Neural cell (in vitro differentiated cells): ENCODE measurements around the gene TKFC. TPM values are rescaled to one million over a fixed set of nuclear protein-coding genes. Genes with fewer than 3 reads are reported as not detected.

Source experiments
- H2AFZ ChIP-seq: fragments of 200-600, 300-800 bp; sonication (generic), shearing (Covaris generic); 2 replicates; pipeline ENCODE4 v1.6.0; 2014; ENCODE audit warnings: low read depth, mild to moderate bottlenecking, antibody characterized with exemption, low read length, moderate library complexity
- H3F3A ChIP-seq: fragments of 200-600 bp; shearing (Covaris generic); 2 replicates; pipeline ENCODE4 v1.6.1; 2016; ENCODE audit warnings: mild to moderate bottlenecking, moderate library complexity, mixed read lengths, antibody characterized with exemption, low read length; ENCODE audit not compliant: insufficient read depth, poor library complexity, severe bottlenecking
- H3K27ac ChIP-seq: fragments of 200-600, 300-800 bp; sonication (generic), shearing (Covaris generic); 2 replicates; pipeline ENCODE4 v1.5.1; 2014; ENCODE audit warnings: mild to moderate bottlenecking, low read length, moderate library complexity
- H3K27me3 ChIP-seq: fragments of 300-800, 200-600 bp; sonication (generic), shearing (Covaris generic); 2 replicates; pipeline ENCODE4 v1.6.0; 2014; ENCODE audit warnings: mild to moderate bottlenecking, low read depth, low read length, moderate library complexity; ENCODE audit not compliant: insufficient read depth
- H3K36me3 ChIP-seq: fragments of 300-800, 200-600 bp; sonication (generic), shearing (Covaris generic); 2 replicates; pipeline ENCODE4 v1.5.1; 2014; ENCODE audit warnings: mild to moderate bottlenecking, antibody characterized with exemption, low read length, moderate library complexity; ENCODE audit not compliant: insufficient read depth
- H3K4me2 ChIP-seq: fragments of 300-800, 200-600 bp; sonication (generic), shearing (Covaris generic); 2 replicates; pipeline ENCODE4 v1.6.0; 2014; ENCODE audit warnings: mild to moderate bottlenecking, low read length
- H3K4me3 ChIP-seq: fragments of 300-800, 200-600 bp; sonication (generic), shearing (Covaris generic); 2 replicates; pipeline ENCODE4 v1.5.1; 2014; ENCODE audit warnings: mild to moderate bottlenecking, low read length, moderate library complexity
- H3K79me2 ChIP-seq: fragments of 200-600 bp; shearing (Covaris generic); replicated peaks from 2 replicates; pipeline ENCODE4 v1.6.0; 2014; ENCODE audit warnings: mild to moderate bottlenecking, low read length, moderate library complexity; ENCODE audit not compliant: insufficient read depth
- H3K9ac ChIP-seq: fragments of 300-800, 200-600 bp; sonication (generic), shearing (Covaris generic); 2 replicates; pipeline ENCODE4 v1.6.1; 2016; ENCODE audit warnings: mild to moderate bottlenecking, low read length, mixed read lengths
- H3K9me2 ChIP-seq: fragments of 200-600 bp; shearing (Covaris generic); 2 replicates; pipeline ENCODE4 v1.6.1; 2016; ENCODE audit warnings: mild to moderate bottlenecking, low read length, mixed read lengths; ENCODE audit not compliant: insufficient read depth
- H3K9me3 ChIP-seq: fragments of 200-600, 300-800 bp; sonication (generic), shearing (Covaris generic); 2 replicates; pipeline ENCODE4 v1.6.1; 2016; ENCODE audit warnings: mild to moderate bottlenecking, mixed run types, low read length, moderate library complexity, mixed read lengths
- H4K20me1 ChIP-seq: fragments of 200-600 bp; shearing (Covaris generic); 2 replicates; pipeline ENCODE4 v1.6.1; 2016; ENCODE audit warnings: mild to moderate bottlenecking, mixed run types; ENCODE audit not compliant: insufficient read depth
- EP300 ChIP-seq: fragments of 450-650 bp; conservative IDR thresholded peaks from 2 replicates; pipeline ENCODE4 v1.6.1; 2014; ENCODE audit warnings: antibody characterized with exemption, mild to moderate bottlenecking, moderate library complexity; ENCODE audit not compliant: poor library complexity, severe bottlenecking
- EZH2 ChIP-seq: fragments of 200-600, 300-800 bp; shearing (Covaris generic), sonication (generic); IDR thresholded peaks from 2 replicates; pipeline ENCODE4 v1.6.1; 2014; ENCODE audit warnings: antibody characterized with exemption, low read length, borderline replicate concordance, mild to moderate bottlenecking; ENCODE audit not compliant: insufficient read depth, poor library complexity, severe bottlenecking
- MXI1 ChIP-seq: fragments of 450-650 bp; conservative IDR thresholded peaks from 2 replicates; pipeline ENCODE4 v1.6.1; 2014; ENCODE audit warnings: antibody characterized with exemption, mild to moderate bottlenecking; ENCODE audit not compliant: poor library complexity, severe bottlenecking
- POLR2AphosphoS5 ChIP-seq: IDR thresholded peaks from 2 replicates; pipeline ENCODE4 v1.6.1; 2012
- RAD21 ChIP-seq: fragments of 450-650 bp; conservative IDR thresholded peaks from 2 replicates; pipeline ENCODE4 v1.6.1; 2014; ENCODE audit warnings: antibody characterized with exemption, mild to moderate bottlenecking, moderate library complexity
- SMC3 ChIP-seq: fragments of 450-650 bp; conservative IDR thresholded peaks from 2 replicates; pipeline ENCODE4 v1.6.1; 2014; ENCODE audit warnings: antibody characterized with exemption, mild to moderate bottlenecking, moderate library complexity; ENCODE audit not compliant: poor library complexity
- TAF1 ChIP-seq: IDR thresholded peaks from 2 replicates; pipeline ENCODE4 v1.6.1; 2012; ENCODE audit warnings: low read depth
- polyA plus RNA-seq: library from polyadenylated mRNA; depleted of rRNA; stranded (reverse); fragments of >200 nt; gene quantifications from 2 replicates; pipeline ENCODE4 v1.2.3, GENCODE V29; 2014
- TF ChIP-seq, protein P1 (sequence below): fragments of 450-650 bp; IDR thresholded peaks from 2 replicates; pipeline ENCODE4 v1.5.1; 2014; ENCODE audit warnings: antibody characterized with exemption, mild to moderate bottlenecking, moderate library complexity; ENCODE audit not compliant: poor library complexity, severe bottlenecking
- TF ChIP-seq, protein P2 (sequence below): IDR thresholded peaks from 2 replicates; pipeline ENCODE4 v1.6.1; 2012; ENCODE audit warnings: borderline replicate concordance

The TKFC gene
- polyA plus RNA-seq, 1 donor from 2014 or later: 46.0 TPM

DNA sequence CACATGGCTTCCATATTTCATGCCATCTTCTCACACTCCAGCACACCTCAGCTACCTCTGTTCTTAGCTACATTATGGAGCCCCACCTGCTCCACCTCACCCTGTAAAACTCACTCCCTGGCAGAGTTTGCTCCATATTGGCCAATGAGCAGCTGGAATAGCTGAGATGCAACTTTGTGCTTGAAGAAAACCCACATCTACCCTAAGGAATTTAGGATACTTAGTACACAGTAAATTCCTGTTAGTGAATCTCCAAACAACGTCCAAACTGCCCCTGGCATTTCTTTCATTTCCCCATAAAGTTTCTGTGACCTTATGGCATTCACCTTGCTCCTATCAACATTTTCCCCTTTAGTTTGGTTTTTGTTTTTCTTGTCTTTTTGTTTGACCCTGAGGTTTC lies 35.7 kb upstream of the TKFC start:
- Histone ChIP-seq H3K27ac (no peak overlapping the region), H3K9me2 (no peaks in the 10 kb centered on the region), H3K9ac (no peak overlapping the region), H3K4me2 (no peak overlapping the region), H4K20me1 (no peaks in the 10 kb centered on the region), H3K9me3 (no peaks in the 10 kb centered on the region), H2AFZ (no peak overlapping the region), H3K79me2 (peaks cover 6% of the 10 kb centered on the region), H3F3A (no peaks in the 10 kb centered on the region), H3K4me3 (no peak overlapping the region), H3K27me3 (no peaks in the 10 kb centered on the region), H3K36me3 (no peaks in the 10 kb centered on the region)
- no peak for TF ChIP-seq SMC3
- no peak for TF ChIP-seq RAD21
- TF ChIP-seq POLR2AphosphoS5: no peak

DNA sequence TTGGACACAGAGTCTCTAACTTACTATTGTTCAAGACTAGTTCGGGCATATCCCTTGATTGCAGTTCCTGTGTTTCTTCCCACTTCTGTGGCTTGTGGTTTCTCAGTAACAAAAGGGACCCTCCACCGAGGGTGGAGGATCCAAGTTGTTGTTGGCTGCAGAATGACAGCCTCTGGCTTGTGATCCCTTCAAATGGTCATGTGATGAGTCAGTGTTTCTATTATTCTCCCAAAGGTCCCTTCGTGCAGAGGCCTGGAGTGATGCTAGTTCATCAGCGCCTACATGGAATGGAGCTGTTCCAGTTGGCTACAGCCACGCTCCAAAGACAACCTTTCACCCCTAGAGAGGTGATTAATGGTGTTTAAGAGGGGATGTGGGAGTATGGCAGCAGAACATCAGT lies 35.3 kb upstream of the TKFC start:
- no peak overlapping the region for H3K9ac ChIP-seq
- no peak overlapping the region for H3K27ac ChIP-seq
- H3K4me2 ChIP-seq: no peak overlapping the region

More for the DNA sequence above, 35.3 kb upstream of the TKFC start:
- H3K4me3 ChIP-seq: no peak overlapping the region
- TF ChIP-seq SMC3: no peak
- no peak for TF ChIP-seq EZH2
- TF ChIP-seq, protein P1, sequence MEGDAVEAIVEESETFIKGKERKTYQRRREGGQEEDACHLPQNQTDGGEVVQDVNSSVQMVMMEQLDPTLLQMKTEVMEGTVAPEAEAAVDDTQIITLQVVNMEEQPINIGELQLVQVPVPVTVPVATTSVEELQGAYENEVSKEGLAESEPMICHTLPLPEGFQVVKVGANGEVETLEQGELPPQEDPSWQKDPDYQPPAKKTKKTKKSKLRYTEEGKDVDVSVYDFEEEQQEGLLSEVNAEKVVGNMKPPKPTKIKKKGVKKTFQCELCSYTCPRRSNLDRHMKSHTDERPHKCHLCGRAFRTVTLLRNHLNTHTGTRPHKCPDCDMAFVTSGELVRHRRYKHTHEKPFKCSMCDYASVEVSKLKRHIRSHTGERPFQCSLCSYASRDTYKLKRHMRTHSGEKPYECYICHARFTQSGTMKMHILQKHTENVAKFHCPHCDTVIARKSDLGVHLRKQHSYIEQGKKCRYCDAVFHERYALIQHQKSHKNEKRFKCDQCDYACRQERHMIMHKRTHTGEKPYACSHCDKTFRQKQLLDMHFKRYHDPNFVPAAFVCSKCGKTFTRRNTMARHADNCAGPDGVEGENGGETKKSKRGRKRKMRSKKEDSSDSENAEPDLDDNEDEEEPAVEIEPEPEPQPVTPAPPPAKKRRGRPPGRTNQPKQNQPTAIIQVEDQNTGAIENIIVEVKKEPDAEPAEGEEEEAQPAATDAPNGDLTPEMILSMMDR: no peak
- no peak for TF ChIP-seq POLR2AphosphoS5
- no peak for TF ChIP-seq MXI1
- TF ChIP-seq EP300: no peak
- no peak for TF ChIP-seq TAF1
- TF ChIP-seq RAD21: no peak
- TF ChIP-seq, protein P2, sequence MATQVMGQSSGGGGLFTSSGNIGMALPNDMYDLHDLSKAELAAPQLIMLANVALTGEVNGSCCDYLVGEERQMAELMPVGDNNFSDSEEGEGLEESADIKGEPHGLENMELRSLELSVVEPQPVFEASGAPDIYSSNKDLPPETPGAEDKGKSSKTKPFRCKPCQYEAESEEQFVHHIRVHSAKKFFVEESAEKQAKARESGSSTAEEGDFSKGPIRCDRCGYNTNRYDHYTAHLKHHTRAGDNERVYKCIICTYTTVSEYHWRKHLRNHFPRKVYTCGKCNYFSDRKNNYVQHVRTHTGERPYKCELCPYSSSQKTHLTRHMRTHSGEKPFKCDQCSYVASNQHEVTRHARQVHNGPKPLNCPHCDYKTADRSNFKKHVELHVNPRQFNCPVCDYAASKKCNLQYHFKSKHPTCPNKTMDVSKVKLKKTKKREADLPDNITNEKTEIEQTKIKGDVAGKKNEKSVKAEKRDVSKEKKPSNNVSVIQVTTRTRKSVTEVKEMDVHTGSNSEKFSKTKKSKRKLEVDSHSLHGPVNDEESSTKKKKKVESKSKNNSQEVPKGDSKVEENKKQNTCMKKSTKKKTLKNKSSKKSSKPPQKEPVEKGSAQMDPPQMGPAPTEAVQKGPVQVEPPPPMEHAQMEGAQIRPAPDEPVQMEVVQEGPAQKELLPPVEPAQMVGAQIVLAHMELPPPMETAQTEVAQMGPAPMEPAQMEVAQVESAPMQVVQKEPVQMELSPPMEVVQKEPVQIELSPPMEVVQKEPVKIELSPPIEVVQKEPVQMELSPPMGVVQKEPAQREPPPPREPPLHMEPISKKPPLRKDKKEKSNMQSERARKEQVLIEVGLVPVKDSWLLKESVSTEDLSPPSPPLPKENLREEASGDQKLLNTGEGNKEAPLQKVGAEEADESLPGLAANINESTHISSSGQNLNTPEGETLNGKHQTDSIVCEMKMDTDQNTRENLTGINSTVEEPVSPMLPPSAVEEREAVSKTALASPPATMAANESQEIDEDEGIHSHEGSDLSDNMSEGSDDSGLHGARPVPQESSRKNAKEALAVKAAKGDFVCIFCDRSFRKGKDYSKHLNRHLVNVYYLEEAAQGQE: no peak
- H3K9me2 ChIP-seq: no peaks in the 10 kb centered on the region
- H3K79me2 ChIP-seq: peaks cover 6% of the 10 kb centered on the region
- no peaks in the 10 kb centered on the region for H3F3A ChIP-seq
- no peaks in the 10 kb centered on the region for H4K20me1 ChIP-seq
- H3K9me3 ChIP-seq: no peaks in the 10 kb centered on the region
- H3K27me3 ChIP-seq: no peaks in the 10 kb centered on the region
- H2AFZ ChIP-seq: no peak overlapping the region
- H3K36me3 ChIP-seq: no peaks in the 10 kb centered on the region
